Small intestine (tissue), 7 donors: ENCODE data around the gene MT2A. TPM values are rescaled to one million over a fixed set of nuclear protein-coding genes. Genes with fewer than 3 reads are reported as not detected.
A peak's percentile ranks its signal among the peaks of the same experiment; 100 is the strongest.
"Not testable (repeated sequence)": the region's sequence is repeated elsewhere in the genome, so short reads cannot be mapped to it uniquely, and the experiment has no call there.

ENCODE experiments used
- DNase-seq, 2 donors: peaks; one replicate each; pipeline versions ENCODE4 v3.0.0 to v3.0.0-alpha.2; 2013
- FAIRE-seq: peaks from 2 replicates; lab custom pipeline; 2012; peaks lifted over from hg19 to GRCh38; lab: Jason Lieb, UNC
- H3K27ac ChIP-seq, 3 donors: one replicate each; pipeline ENCODE4 v1.5.1; 2013; ENCODE audit warnings: low read length in 2 of 3, mild to moderate bottlenecking in 2 of 3, control low read depth in 1 of 3, inconsistent platforms in 1 of 3, low read depth in 1 of 3, moderate library complexity in 1 of 3
- H3K27me3 ChIP-seq, 3 donors: one replicate each; pipeline ENCODE4 v1.6.1; 2013; ENCODE audit warnings: low read length in 3 of 3, inconsistent platforms in 1 of 3; ENCODE audit not compliant: control insufficient read depth in 3 of 3, insufficient read depth in 3 of 3
- H3K36me3 ChIP-seq, 3 donors: one replicate each; pipeline ENCODE4 v1.6.1; 2013; ENCODE audit warnings: low read length in 3 of 3, inconsistent platforms in 1 of 3, low read depth in 1 of 3, mild to moderate bottlenecking in 1 of 3, moderate library complexity in 1 of 3; ENCODE audit not compliant: control insufficient read depth in 3 of 3, insufficient read depth in 2 of 3
- H3K4me1 ChIP-seq, 3 donors: one replicate each; pipeline ENCODE4 v1.6.1; 2013; ENCODE audit warnings: low read length in 2 of 3, inconsistent platforms in 1 of 3, low read depth in 1 of 3, mild to moderate bottlenecking in 1 of 3, moderate library complexity in 1 of 3; ENCODE audit not compliant: control insufficient read depth in 3 of 3, insufficient read depth in 2 of 3
- H3K4me3 ChIP-seq, 3 donors: one replicate each; pipeline ENCODE4 v1.5.1; 2013; ENCODE audit warnings: low read length in 3 of 3, control low read depth in 1 of 3, inconsistent platforms in 1 of 3, low read depth in 1 of 3, mild to moderate bottlenecking in 1 of 3, moderate library complexity in 1 of 3
- H3K9me3 ChIP-seq, 2 donors: one replicate each; pipeline ENCODE4 v1.6.1; 2013; ENCODE audit warnings: low read depth in 1 of 2, low read length in 1 of 2; ENCODE audit not compliant: control insufficient read depth in 2 of 2, insufficient read depth in 1 of 2
- WGBS, 3 donors: extraction: QIAGEN DNeasy Blood & Tissue Kit; methylation state at CpG; one replicate each; pipeline ENCODE4 v1.1.7; 2013; 5-methylcytosine and 5-hydroxymethylcytosine counted together
- polyA plus RNA-seq, 4 donors: library from polyadenylated mRNA; stranded (reverse) in 3 of 4; unstranded in 1 of 4; fragments of 200-250 nt in 3 of 4; fragments of 120-200 nt in 1 of 4; gene quantifications; one replicate each; pipeline versions ENCODE4 v1.2.1 to v1.2.3, GENCODE V29; 2013
- donor health status: healthy with polysubstance abuse.
- donor health status: control.
- donor health status: control.
- donor health status: Bipolar disorder and iron deficiency.
- donor health status: healthy.

Gene MT2A
- polyA plus RNA-seq, 4 donors = 133 to 464 (median 194) TPM

DNA sequence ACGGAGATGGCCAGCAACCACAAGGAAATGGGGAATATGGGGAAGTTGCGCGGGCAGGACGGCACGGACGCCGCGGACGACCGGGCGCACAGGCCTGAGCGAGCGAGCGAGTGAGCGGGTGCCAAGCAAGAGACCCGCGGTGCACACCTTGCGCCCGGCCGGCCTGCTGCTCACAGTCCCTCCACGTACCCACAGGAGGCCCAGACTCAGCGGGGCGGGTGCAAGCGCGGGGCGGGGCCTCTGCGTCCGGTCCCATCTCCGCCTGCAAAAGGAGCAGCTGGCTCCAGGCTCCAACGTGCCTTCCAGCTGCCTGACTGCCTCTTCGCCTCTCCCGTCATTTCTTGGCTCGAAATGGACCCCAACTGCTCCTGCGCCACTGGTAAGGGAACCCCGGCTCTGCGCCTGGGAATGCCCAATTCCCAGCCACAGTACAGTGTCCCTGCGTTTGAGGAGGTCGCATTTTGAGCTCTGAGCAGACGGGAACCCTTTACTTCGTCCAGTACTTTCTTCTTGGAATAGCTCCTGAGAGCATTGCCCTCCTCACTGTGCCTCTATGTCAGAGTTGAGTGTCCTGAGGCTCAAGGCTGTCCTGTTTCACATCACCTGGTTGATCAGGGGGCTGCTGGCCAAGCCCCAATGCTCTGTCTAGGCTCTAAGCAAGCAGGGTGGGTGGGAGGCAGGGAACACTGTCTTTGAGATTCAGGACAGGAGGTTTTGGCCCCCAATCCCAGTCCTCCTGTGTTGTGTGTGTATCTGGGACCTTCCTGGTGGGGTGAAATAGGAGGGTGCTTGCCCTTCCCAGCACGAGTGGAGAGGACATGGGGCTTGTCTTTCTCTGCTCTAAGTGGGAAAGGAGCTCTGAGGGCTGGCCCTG is 9.1 kb downstream of the MT2A start:
- peak overlapping the region in 1 of 3 donors; percentile 59 for H3K27ac ChIP-seq
- peaks cover 0 to 6% (median 0%) of the 10 kb centered on the region in 3 donors for H3K4me1 ChIP-seq
- H3K27me3 ChIP-seq = peaks cover 0 to 22% (median 0%) of the 10 kb centered on the region in 3 donors
- 2 to 9% (median 3%) methylated on average over 24 to 41 of the region's 41 CpGs for WGBS, 3 donors
- H3K36me3 ChIP-seq = no peaks in the 10 kb centered on the region
- no peaks in the 10 kb centered on the region for H3K9me3 ChIP-seq
- peak overlapping the region in 2 of 3 donors; percentile 29 to 31 for H3K4me3 ChIP-seq
- peak; percentile 71 to 80 for DNase-seq
- no peak for FAIRE-seq

DNA sequence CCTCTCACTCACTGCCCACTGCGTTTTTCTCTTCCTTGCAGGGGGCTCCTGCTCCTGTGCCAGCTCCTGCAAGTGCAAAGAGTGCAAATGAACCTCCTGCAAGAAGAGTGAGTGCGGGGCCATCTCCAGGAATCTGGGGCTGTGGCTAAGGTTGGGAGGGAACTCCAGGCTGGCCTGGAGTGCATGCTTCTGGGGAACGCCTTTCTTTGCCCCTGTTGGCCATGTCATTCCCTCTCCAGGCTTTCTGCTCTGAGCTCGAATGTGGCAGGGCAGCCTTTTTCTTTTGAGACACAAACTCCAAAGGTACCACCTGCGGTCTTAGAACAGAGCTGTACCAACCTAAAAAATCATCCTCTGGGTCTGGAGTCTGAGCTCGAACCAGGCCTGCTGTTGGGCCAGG is 9.8 kb downstream of the MT2A start:
- DNase-seq = no peak
- Histone ChIP-seq H3K27me3 (peaks cover 0 to 22% (median 0%) of the 10 kb centered on the region in 3 donors), H3K4me3 (no peak overlapping the region), H3K36me3 (no peaks in the 10 kb centered on the region), H3K4me1 (peaks cover 0 to 6% (median 0%) of the 10 kb centered on the region in 3 donors), H3K9me3 (no peaks in the 10 kb centered on the region), H3K27ac (no peak overlapping the region)
- WGBS, 3 donors = 73 to 87% (median 83%) methylated on average over 6 of the region's 6 CpGs
- FAIRE-seq = no peak

DNA sequence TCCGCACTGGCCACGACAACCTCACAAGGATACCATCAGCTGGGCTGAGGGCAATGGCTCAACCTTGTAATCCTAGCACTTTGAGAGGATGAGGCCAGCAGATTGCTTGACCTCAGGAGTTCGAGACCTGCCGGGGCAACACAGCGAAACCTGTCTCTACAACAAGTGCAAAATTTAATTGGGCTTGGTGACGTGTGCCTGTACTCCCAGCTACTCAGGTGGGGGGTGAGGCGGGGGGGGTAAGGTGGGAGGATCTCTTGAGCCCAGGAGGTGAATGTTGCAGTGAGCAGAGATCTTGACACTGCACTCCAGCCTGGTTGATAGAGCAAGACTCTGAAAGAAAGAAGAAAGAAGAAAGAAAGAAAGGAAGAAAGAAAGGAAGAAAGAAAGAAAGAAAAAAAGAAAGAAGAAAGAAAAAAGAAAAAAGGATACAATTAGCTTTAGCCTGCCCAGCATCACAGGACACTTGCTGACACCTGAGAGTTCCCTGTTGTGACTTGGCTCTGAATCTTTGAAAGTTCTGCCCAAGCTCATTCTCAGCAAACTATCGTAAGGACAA is 12.0 kb downstream of the MT2A start:
- H3K4me3 ChIP-seq = no peak overlapping the region
- H3K4me1 ChIP-seq = peaks cover 0 to 6% (median 0%) of the 10 kb centered on the region in 3 donors
- H3K9me3 ChIP-seq = no peaks in the 10 kb centered on the region
- no peaks in the 10 kb centered on the region for H3K36me3 ChIP-seq
- DNase-seq (no peak), FAIRE-seq (no peak)
- no peak overlapping the region for H3K27ac ChIP-seq
- 83 to 91% (median 83%) methylated on average over 8 of the region's 8 CpGs for WGBS, 3 donors
- H3K27me3 ChIP-seq = peaks cover 0 to 22% (median 0%) of the 10 kb centered on the region in 3 donors

DNA sequence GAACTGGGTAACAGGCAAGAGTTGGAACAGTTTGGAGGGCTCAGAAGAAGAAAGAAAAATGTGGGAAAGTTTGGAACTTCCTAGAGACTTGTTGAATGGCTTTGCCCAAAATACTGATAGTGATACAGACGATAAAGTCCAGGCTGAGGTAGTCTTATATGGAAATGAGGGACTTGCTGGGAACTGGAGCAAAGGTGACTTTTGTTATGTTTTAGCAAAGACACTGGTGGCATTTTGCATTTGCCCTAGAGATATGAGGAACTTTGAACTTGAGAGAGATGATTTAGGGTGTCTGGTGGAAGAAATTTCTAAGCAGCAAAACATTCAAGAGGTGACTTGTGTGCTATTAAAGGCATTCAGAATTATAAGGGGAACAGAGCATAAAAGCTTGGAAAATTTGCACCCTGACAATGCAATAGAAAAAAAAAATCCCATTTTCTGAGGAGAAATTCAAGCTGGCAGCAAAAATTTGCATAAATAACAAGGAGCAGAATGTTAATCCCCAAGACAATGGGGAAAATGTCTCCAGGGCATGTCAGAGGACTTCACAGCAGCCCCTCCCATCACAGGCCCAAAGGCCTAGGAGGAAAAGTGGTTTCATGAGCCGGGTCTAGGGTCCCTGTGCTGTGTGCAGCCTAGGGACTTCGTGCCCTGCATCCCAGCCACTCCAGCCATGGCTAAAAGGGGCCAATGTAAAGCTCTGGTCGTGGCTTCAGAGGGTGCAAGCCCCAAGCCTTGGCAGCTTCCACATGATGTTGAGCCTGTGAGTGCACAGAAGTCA is 13.5 kb downstream of the MT2A start:
- not testable (repeated sequence) for H3K9me3 ChIP-seq, FAIRE-seq, DNase-seq, H3K36me3 ChIP-seq, H3K4me1 ChIP-seq, H3K4me3 ChIP-seq, H3K27ac ChIP-seq
- 59 to 72% (median 64%) methylated on average over 4 of the region's 4 CpGs for WGBS, 3 donors
- H3K27me3 ChIP-seq = peaks cover 0 to 28% (median 0%) of the 10 kb centered on the region in 3 donors

GRCh38 chr16:56623184-56623583 is 14.8 kb downstream of the MT2A start:
- DNase-seq, H3K36me3 ChIP-seq, H3K4me3 ChIP-seq, H3K4me1 ChIP-seq, H3K9me3 ChIP-seq, FAIRE-seq, H3K27ac ChIP-seq: not testable (repeated sequence)
- WGBS, 3 donors = 87 to 89% (median 87%) methylated on average over 5 of the region's 5 CpGs
- H3K27me3 ChIP-seq = peaks cover 0 to 19% (median 0%) of the 10 kb centered on the region in 3 donors

- no peak for FAIRE-seq
- no peak overlapping the region for H3K4me3 ChIP-seq
- peaks cover 0 to 3% (median 0%) of the 10 kb centered on the region in 3 donors for H3K4me1 ChIP-seq
- 90 to 96% (median 92%) methylated on average over 2 of the region's 2 CpGs for WGBS, 3 donors
- no peak for DNase-seq
- peaks cover 0 to 15% (median 0%) of the 10 kb centered on the region in 3 donors for H3K27me3 ChIP-seq
- no peaks in the 10 kb centered on the region for H3K36me3 ChIP-seq
- H3K27ac ChIP-seq = no peak overlapping the region
- H3K9me3 ChIP-seq = no peaks in the 10 kb centered on the region
Observed at GRCh38 chr16:56623637-56624036, 15.3 kb downstream of the MT2A start.

- Histone ChIP-seq H3K4me1 (peaks cover 0 to 3% (median 0%) of the 10 kb centered on the region in 3 donors), H3K27ac (peak within 1 kb of the TSS; percentile 39 to 95 (median 49)), H3K27me3 (peaks cover 0 to 12% (median 0%) of the 10 kb centered on the region in 3 donors), H3K4me3 (peak within 1 kb of the TSS in 2 of 3 donors; percentile 64 to 77), H3K9me3 (no peaks in the 10 kb centered on the region), H3K36me3 (no peaks in the 10 kb centered on the region)
- FAIRE-seq (no peak), DNase-seq (peak; percentile 73 to 91)
- WGBS, 3 donors = 2 to 3% (median 3%) methylated on average over 57 to 62 of the region's 62 CpGs
Observed at GRCh38 chr16:56625140-56625942, 17.0 kb downstream of the MT2A start, which contains the start of gene MT1E. Gene MT1E, plus strand, starts transcription at chr16:56625781. Its CDS starts 71 bp downstream, at chr16:56625852.
